SK-N-SH (cell line): Measurements from ENCODE around the gene MYOG. TPM values are rescaled to one million over a fixed set of nuclear protein-coding genes. Genes with fewer than 3 reads are reported as not detected.

Experiments used
- CTCF ChIA-PET: fragments of 300-600, 350-600 bp; formaldehyde crosslinking; extraction: SDS; loops from one replicate; lab custom pipeline; 2021; lab: Yijun Ruan, JAX
- POLR2A ChIA-PET: fragments of 350-600 bp; sonication (Branson Sonifier 250); formaldehyde crosslinking; extraction: SDS; loops from one replicate; lab custom pipeline; 2020; ENCODE audit warnings: antibody characterized with exemption, inconsistent platforms; lab: Yijun Ruan, JAX
- DNase-seq: peaks from one replicate; pipeline ENCODE4 v3.0.0; 2012
- H2AFZ ChIP-seq: fragments of 200-600 bp; sonication (generic); 2 replicates; pipeline ENCODE4 v1.8.1; 2016; ENCODE audit warnings: antibody characterized with exemption, mild to moderate bottlenecking, low read depth
- H3F3A ChIP-seq: fragments of 200-600 bp; sonication (generic); replicated peaks from 2 replicates; pipeline ENCODE3; 2016; ENCODE audit warnings: antibody characterized with exemption, mild to moderate bottlenecking; ENCODE audit not compliant: insufficient read depth
- H3K27ac ChIP-seq, 2 experiments: fragments of 200-500 bp in 1 of 2; fragments of 200-600 bp in 1 of 2; sonication (Bioruptor generic) in 1 of 2; sonication (generic), shearing (Covaris generic) in 1 of 2; 2 replicates each; pipeline versions ENCODE4 v1.5.1 to v1.6.1; 2014 to 2016; ENCODE audit warnings: low read depth in 2 of 2, inconsistent platforms in 1 of 2, low read length in 1 of 2, mild to moderate bottlenecking in 1 of 2, mixed read lengths in 1 of 2
- H3K27me3 ChIP-seq: fragments of 200-600 bp; sonication (generic), shearing (Covaris generic); 2 replicates; pipeline ENCODE4 v1.6.1; 2016; ENCODE audit warnings: mixed run types; ENCODE audit not compliant: insufficient read depth
- H3K36me3 ChIP-seq, 2 experiments: fragments of 200-500 bp in 1 of 2; fragments of 200-600 bp in 1 of 2; sonication (Bioruptor generic) in 1 of 2; sonication (generic) in 1 of 2; replicated peaks in 1 of 2; 2 replicates each; pipeline versions ENCODE3 to v1.5.1; 2014 to 2016; ENCODE audit warnings: low read length in 1 of 2, mild to moderate bottlenecking in 1 of 2; ENCODE audit not compliant: insufficient read depth in 2 of 2, control insufficient read depth in 1 of 2
- H3K4me1 ChIP-seq, 2 experiments: fragments of 200-500 bp in 1 of 2; fragments of 200-600 bp in 1 of 2; sonication (Bioruptor generic) in 1 of 2; sonication (generic), shearing (Covaris generic) in 1 of 2; 2 replicates each; pipeline versions ENCODE4 v1.5.1 to v1.6.1; 2014 to 2016; ENCODE audit warnings: low read depth in 1 of 2, low read length in 1 of 2, mixed run types in 1 of 2; ENCODE audit not compliant: insufficient read depth in 2 of 2, control insufficient read depth in 1 of 2
- H3K4me2 ChIP-seq: fragments of 200-600 bp; sonication (generic), shearing (Covaris generic); 2 replicates; pipeline ENCODE4 v1.6.1; 2017; ENCODE audit warnings: mixed run types
- H3K4me3 ChIP-seq, 2 experiments: fragments of 200-500 bp in 1 of 2; fragments of 200-600 bp in 1 of 2; sonication (Bioruptor generic) in 1 of 2; sonication (generic), shearing (Covaris generic) in 1 of 2; 2 replicates each; pipeline versions ENCODE4 v1.5.1 to v1.8.1; 2014 to 2016; ENCODE audit warnings: low read depth in 2 of 2, inconsistent platforms in 1 of 2, low read length in 1 of 2, mild to moderate bottlenecking in 1 of 2, mixed read lengths in 1 of 2, moderate library complexity in 1 of 2
- H3K79me2 ChIP-seq: fragments of 200-600 bp; sonication (generic); 2 replicates; pipeline ENCODE4 v1.8.1; 2017; ENCODE audit warnings: mild to moderate bottlenecking; ENCODE audit not compliant: insufficient read depth
- H3K9ac ChIP-seq: fragments of 200-600 bp; sonication (generic); 2 replicates; pipeline ENCODE4 v1.6.1; 2017; ENCODE audit warnings: mixed run types
- H3K9me2 ChIP-seq: fragments of 200-600 bp; sonication (generic); 2 replicates; pipeline ENCODE4 v1.6.1; 2017; ENCODE audit warnings: mixed run types
- H3K9me3 ChIP-seq: fragments of 200-600 bp; sonication (generic); 2 replicates; pipeline ENCODE4 v1.6.1; 2017; ENCODE audit warnings: mixed run types, mild to moderate bottlenecking, moderate library complexity
- H4K20me1 ChIP-seq: fragments of 200-600 bp; sonication (generic); 2 replicates; pipeline ENCODE4 v1.6.1; 2017; ENCODE audit warnings: mild to moderate bottlenecking, mixed run types; ENCODE audit not compliant: insufficient read depth
- CHD2 ChIP-seq: fragments of 150-350 bp; IDR thresholded peaks from 2 replicates; pipeline ENCODE4 v1.6.1; 2018; ENCODE audit warnings: low read length; ENCODE audit not compliant: partially characterized antibody
- EP300 ChIP-seq, 2 experiments: IDR thresholded peaks; 2 replicates each; pipeline versions ENCODE4 v1.4.0 to v1.6.1; 2012; ENCODE audit warnings: borderline replicate concordance in 1 of 2, low read depth in 1 of 2, low read length in 1 of 2
- EZH2phosphoT487 ChIP-seq: fragments of 200-600 bp; sonication (generic); IDR thresholded peaks from 2 replicates; pipeline ENCODE4 v1.6.1; 2017; ENCODE audit warnings: low read depth, mixed run types, mild to moderate bottlenecking, antibody characterized with exemption, moderate library complexity, borderline replicate concordance
- FOSL2 ChIP-seq: IDR thresholded peaks from 2 replicates; pipeline ENCODE4 v1.4.0; 2012; ENCODE audit warnings: low read depth, mild to moderate bottlenecking, moderate library complexity, borderline replicate concordance
- GABPA ChIP-seq: IDR thresholded peaks from 2 replicates; pipeline ENCODE4 v1.4.0; 2012; ENCODE audit warnings: low read depth, mild to moderate bottlenecking
- MEF2A ChIP-seq: IDR thresholded peaks from 2 replicates; pipeline ENCODE4 v1.4.0; 2012; ENCODE audit warnings: low read depth, borderline replicate concordance
- NFIC ChIP-seq: IDR thresholded peaks from 2 replicates; pipeline ENCODE4 v1.4.0; 2012; ENCODE audit warnings: borderline replicate concordance
- PBX3 ChIP-seq: IDR thresholded peaks from 2 replicates; pipeline ENCODE4; 2012
- RAD21 ChIP-seq: IDR thresholded peaks from 2 replicates; pipeline ENCODE4 v1.6.1; 2012; ENCODE audit warnings: mild to moderate bottlenecking, low read length
- RFX5 ChIP-seq: IDR thresholded peaks from 2 replicates; pipeline ENCODE4 v1.6.1; 2012; ENCODE audit warnings: mild to moderate bottlenecking, improper control_type of control experiment, low read length
- TCF12 ChIP-seq: IDR thresholded peaks from 2 replicates; pipeline ENCODE4 v1.4.0; 2012
- ZBTB33 ChIP-seq: IDR thresholded peaks from 2 replicates; pipeline ENCODE4 v1.4.0; 2012; ENCODE audit warnings: low read depth, borderline replicate concordance
- WGBS: methylation state at CpG from one replicate; pipeline ENCODE4 v1.1.6; 2017; ENCODE audit warnings: low lambda C conversion rate; 5-methylcytosine and 5-hydroxymethylcytosine counted together
- polyA plus RNA-seq, 3 experiments: library from polyadenylated mRNA; depleted of rRNA; stranded (reverse); fragments of >200 nt; gene quantifications; 2 replicates each; pipeline ENCODE4 v1.2.3, GENCODE V29; 2012

Gene MYOG
- polyA plus RNA-seq, 1 of the 3 experiments (the other 2 are of a cell fraction): not detected

- Histone ChIP-seq H3K9me2 (no peaks in the 10 kb centered on the region), H3K4me2 (no peak overlapping the region), H3K9ac (no peak overlapping the region), H2AFZ (no peak overlapping the region), H3K36me3 (no peaks in the 10 kb centered on the region), H3K9me3 (peaks cover 13% of the 10 kb centered on the region; the same call in 1 of the 2 replicates), H3F3A (no peaks in the 10 kb centered on the region), H3K4me1 (no peaks in the 10 kb centered on the region; a peak in 1 of 4 replicates), H3K27me3 (no peaks in the 10 kb centered on the region; the same call in 1 of the 2 replicates), H3K4me3 (no peak overlapping the region), H3K27ac (no peak overlapping the region), H4K20me1 (no peaks in the 10 kb centered on the region), H3K79me2 (no peaks in the 10 kb centered on the region)
- CTCF ChIA-PET: interaction anchor here (1.2 to 3.2 kb wide), 4 partner anchors 13 to 121 kb away, joined by 3 to 10 read pairs (median 6); partner anchors contain the start of gene MYOG
- DNase-seq: no peak
- WGBS: 12% methylated on average over 1 of the region's 1 CpG
- POLR2A ChIA-PET: no interaction called here
- TF ChIP-seq EP300 (IDR thresholded peaks at IDR 0.05; ENCODE audit: borderline replicate concordance in 1 of 2, low read depth in 1 of 2, low read length in 1 of 2) (no peak), CHD2 (no peak), NFIC (no peak), PBX3 (no peak), EZH2phosphoT487 (no peak), RAD21 (no peak), ZBTB33 (no peak), TCF12 (no peak), MEF2A (no peak), RFX5 (no peak)
Measured at GRCh38 chr1:203097001-203097400, 11.2 kb upstream of the MYOG start.

GRCh38 chr1:203096566-203096965, 10.8 kb upstream of the MYOG start:
- ChIA-PET POLR2A (interaction anchor here (0.9 kb wide), 1 partner anchor 26 kb away, joined by 3 read pairs; no protein-coding TSS in a partner anchor), CTCF (interaction anchor here (1.2 to 3.2 kb wide), 4 partner anchors 12 to 121 kb away, joined by 3 to 10 read pairs (median 6); partner anchors contain the start of gene MYOG)
- peaks cover 13% of the 10 kb centered on the region; the same call in 1 of the 2 replicates for H3K9me3 ChIP-seq
- H3K4me3 ChIP-seq: no peak overlapping the region
- TF ChIP-seq GABPA (no peak), FOSL2 (no peak), CHD2 (no peak)
- H3K27me3 ChIP-seq: no peaks in the 10 kb centered on the region; the same call in 1 of the 2 replicates
- no peak for DNase-seq
- no peak overlapping the region for H3K4me2 ChIP-seq
- H2AFZ ChIP-seq: no peak overlapping the region
- no peaks in the 10 kb centered on the region for H3F3A ChIP-seq
- H3K27ac ChIP-seq: no peak overlapping the region
- no peaks in the 10 kb centered on the region for H3K4me1 ChIP-seq
- no peaks in the 10 kb centered on the region for H3K79me2 ChIP-seq
- H3K36me3 ChIP-seq: no peaks in the 10 kb centered on the region
- no peaks in the 10 kb centered on the region for H3K9me2 ChIP-seq
- H3K9ac ChIP-seq: no peak overlapping the region
- no peaks in the 10 kb centered on the region for H4K20me1 ChIP-seq
